ENCODE data around the gene HEPH.
"Not testable (repeated sequence)": the region's sequence is repeated elsewhere in the genome, so short reads cannot be mapped to it uniquely, and the experiment has no call there.

HEPH gene

GRCh38 chrX:66233209-66233608 is 69.2 kb downstream of the HEPH start:
- no peak for DNase-seq

DNA sequence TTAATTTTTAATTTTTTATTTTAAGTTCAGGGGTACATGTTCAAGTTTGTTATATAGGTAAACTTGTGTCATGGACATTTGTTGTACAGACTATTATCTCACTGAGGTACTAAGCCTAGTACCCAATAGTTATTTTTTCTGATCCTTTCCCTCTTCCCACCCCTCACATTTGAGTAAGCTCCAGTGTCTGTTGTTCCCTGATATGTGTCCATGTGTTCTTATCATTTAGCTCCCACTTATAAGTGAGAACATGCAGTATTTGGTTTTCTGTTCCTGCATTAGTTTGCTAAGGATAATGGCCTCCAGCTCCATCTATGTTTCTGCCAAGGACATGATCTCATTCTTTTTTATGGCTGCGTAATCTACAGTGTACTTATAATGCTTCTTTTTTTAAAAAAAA is 69.9 kb downstream of the HEPH start:
- DNase-seq, result not testable (repeated sequence)

DNA sequence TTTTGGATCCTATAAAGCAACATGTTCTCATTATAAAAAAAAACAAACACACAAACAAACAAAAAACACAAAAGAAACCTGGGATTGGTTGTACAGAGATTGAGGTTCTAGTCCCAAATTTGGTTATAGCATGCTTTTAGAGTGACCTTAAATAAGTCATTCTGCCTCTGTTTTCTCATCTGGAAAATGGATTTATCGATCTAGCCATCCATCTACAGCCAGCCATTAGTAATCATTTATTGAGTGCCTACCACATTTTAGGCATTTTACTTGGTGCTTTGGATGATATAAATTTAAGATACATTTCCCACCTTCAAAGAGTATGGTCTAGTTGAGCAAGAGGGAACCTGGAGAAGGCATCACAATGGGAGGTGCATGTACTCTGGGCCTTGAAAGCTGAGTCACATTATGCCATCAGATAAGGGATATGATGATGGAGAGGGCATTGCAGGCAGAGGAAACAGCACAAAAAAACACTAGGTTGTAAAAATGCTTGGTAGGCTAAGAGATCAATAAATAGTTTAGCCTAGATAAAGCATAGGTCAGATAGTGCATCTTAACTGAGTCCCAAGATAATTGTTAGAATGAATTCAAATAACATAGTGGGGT is 91.4 kb downstream of the HEPH start:
- DNase-seq, result peak; percentile 0

- no peak for DNase-seq
Measured at GRCh38 chrX:66262807-66263206, 98.8 kb downstream of the HEPH start.
